ENCODE data around the gene RSAD1. TPM values are rescaled to one million over a fixed set of nuclear protein-coding genes. Genes with fewer than 3 reads are reported as not detected.

Gene RSAD1
- polyA plus RNA-seq, 1 of the 3 experiments (the other 2 are of a cell fraction): 44.7 TPM

DNA sequence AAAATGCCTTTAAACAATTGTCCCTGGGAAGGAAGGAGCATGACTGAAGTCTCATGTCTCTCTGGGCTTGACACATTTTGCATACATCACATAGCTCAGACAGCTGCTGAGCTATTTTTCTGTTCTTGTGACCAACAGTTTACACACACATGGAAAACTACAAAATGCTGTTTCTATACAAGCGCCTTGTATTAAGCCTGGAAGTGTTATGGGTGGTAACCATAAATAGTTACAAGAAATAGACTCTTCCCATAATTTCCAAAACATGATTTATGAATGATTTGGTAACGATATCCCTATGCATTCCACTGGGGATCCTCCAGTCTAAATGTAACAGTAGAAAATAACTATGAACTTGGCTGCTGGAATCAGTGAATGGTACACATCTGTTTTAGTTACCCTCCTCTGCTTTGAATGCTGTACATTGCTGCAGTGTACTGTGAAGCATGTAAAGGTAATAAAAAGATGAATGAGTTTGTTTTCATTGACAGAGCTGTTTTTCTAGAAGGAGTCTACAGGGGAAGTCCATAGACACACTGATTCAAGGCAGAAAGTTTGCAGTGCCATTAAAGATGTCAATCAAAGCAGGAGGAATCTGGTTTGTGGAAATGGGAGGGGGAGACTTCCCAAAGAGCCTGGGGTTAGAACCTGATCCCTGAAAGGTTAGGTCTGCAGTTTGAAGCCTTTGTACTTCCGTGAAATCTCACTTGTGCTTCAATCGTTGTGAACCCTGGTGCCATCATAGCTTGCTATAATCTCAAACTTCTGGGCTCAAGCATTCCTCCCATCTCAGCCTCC lies 47.6 kb upstream of the RSAD1 start:
- Histone ChIP-seq H3K4me2 (no peak overlapping the region), H3K79me2 (ENCODE audit: insufficient read depth) (peaks cover 19% of the 10 kb centered on the region), H3K27ac (ENCODE audit: low read depth in 2 of 2, low read length in 1 of 2) (no peak overlapping the region), H3F3A (replicated peaks; ENCODE audit: insufficient read depth) (peaks cover 9% of the 10 kb centered on the region), H3K9me3 (no peaks in the 10 kb centered on the region), H3K9me2 (no peaks in the 10 kb centered on the region), H3K36me3 (replicated peaks in 1 of 2; ENCODE audit: control insufficient read depth in 1 of 2, insufficient read depth in 2 of 2, low read length in 1 of 2) (no peaks in the 10 kb centered on the region), H2AFZ (ENCODE audit: low read depth) (no peak overlapping the region), H3K9ac (no peak overlapping the region), H3K27me3 (ENCODE audit: insufficient read depth) (no peaks in the 10 kb centered on the region), H3K4me3 (ENCODE audit: low read depth in 2 of 2, low read length in 1 of 2) (no peak overlapping the region), H4K20me1 (ENCODE audit: insufficient read depth) (no peaks in the 10 kb centered on the region), H3K4me1 (ENCODE audit: control insufficient read depth in 1 of 2, insufficient read depth in 2 of 2, low read depth in 1 of 2, low read length in 1 of 2) (peaks cover 0 to 13% of the 10 kb centered on the region in 2 experiments; a peak in 1 of 4 replicates)
- TF ChIP-seq CHD2 (IDR thresholded peaks at IDR 0.05; ENCODE audit: low read length, partially characterized antibody) (no peak), NRF1 (IDR thresholded peaks at IDR 0.05; ENCODE audit: low read depth, low read length) (no peak), RCOR1 (IDR thresholded peaks at IDR 0.05; ENCODE audit: low read length) (no peak), SMC3 (IDR thresholded peaks at IDR 0.05; ENCODE audit: low read depth, low read length) (no peak), TEAD4 (IDR thresholded peaks at IDR 0.05; ENCODE audit: borderline replicate concordance, insufficient read depth) (no peak), EZH2phosphoT487 (IDR thresholded peaks at IDR 0.05; ENCODE audit: borderline replicate concordance, low read depth) (no peak), GATA2 (CRISPR knock-in tag; IDR thresholded peaks at IDR 0.05) (no peak), NFIC (IDR thresholded peaks at IDR 0.05; ENCODE audit: borderline replicate concordance) (no peak), GABPA (IDR thresholded peaks at IDR 0.05; ENCODE audit: low read depth) (no peak), YY1 (IDR thresholded peaks at IDR 0.05; ENCODE audit: low read depth) (no peak), JUND (IDR thresholded peaks at IDR 0.05) (no peak), FOXJ3 (CRISPR knock-in tag; IDR thresholded peaks at IDR 0.05) (no peak), RXRA (IDR thresholded peaks at IDR 0.05; ENCODE audit: borderline replicate concordance, low read depth) (no peak), TAF1 (IDR thresholded peaks at IDR 0.05; ENCODE audit: borderline replicate concordance, low read depth, low read length) (no peak), POLR2AphosphoS5 (IDR thresholded peaks at IDR 0.05; ENCODE audit: low read depth, low read length) (no peak), ELF1 (IDR thresholded peaks at IDR 0.05) (no peak), FOSL2 (IDR thresholded peaks at IDR 0.05; ENCODE audit: borderline replicate concordance, low read depth) (no peak)
- TF ChIP-seq, protein P1, sequence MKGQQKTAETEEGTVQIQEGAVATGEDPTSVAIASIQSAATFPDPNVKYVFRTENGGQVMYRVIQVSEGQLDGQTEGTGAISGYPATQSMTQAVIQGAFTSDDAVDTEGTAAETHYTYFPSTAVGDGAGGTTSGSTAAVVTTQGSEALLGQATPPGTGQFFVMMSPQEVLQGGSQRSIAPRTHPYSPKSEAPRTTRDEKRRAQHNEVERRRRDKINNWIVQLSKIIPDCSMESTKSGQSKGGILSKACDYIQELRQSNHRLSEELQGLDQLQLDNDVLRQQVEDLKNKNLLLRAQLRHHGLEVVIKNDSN (IDR thresholded peaks at IDR 0.05; ENCODE audit: borderline replicate concordance, low read depth): no peak
- TF ChIP-seq, protein P2, sequence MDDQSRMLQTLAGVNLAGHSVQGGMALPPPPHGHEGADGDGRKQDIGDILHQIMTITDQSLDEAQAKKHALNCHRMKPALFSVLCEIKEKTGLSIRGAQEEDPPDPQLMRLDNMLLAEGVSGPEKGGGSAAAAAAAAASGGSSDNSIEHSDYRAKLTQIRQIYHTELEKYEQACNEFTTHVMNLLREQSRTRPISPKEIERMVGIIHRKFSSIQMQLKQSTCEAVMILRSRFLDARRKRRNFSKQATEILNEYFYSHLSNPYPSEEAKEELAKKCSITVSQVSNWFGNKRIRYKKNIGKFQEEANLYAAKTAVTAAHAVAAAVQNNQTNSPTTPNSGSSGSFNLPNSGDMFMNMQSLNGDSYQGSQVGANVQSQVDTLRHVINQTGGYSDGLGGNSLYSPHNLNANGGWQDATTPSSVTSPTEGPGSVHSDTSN (IDR thresholded peaks at IDR 0.05): no peak
- TF ChIP-seq, protein P3, sequence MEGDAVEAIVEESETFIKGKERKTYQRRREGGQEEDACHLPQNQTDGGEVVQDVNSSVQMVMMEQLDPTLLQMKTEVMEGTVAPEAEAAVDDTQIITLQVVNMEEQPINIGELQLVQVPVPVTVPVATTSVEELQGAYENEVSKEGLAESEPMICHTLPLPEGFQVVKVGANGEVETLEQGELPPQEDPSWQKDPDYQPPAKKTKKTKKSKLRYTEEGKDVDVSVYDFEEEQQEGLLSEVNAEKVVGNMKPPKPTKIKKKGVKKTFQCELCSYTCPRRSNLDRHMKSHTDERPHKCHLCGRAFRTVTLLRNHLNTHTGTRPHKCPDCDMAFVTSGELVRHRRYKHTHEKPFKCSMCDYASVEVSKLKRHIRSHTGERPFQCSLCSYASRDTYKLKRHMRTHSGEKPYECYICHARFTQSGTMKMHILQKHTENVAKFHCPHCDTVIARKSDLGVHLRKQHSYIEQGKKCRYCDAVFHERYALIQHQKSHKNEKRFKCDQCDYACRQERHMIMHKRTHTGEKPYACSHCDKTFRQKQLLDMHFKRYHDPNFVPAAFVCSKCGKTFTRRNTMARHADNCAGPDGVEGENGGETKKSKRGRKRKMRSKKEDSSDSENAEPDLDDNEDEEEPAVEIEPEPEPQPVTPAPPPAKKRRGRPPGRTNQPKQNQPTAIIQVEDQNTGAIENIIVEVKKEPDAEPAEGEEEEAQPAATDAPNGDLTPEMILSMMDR (IDR thresholded peaks at IDR 0.05): no peak
- CTCF ChIA-PET: interaction anchor here (0.9 to 6.6 kb wide), 11 partner anchors 8 to 69 kb away, joined by 3 to 33 read pairs (median 4); partner anchors contain the start of genes LRRC59 and RSAD1
- DNase-seq: no peak
- POLR2A ChIA-PET: interaction anchor here (0.8 kb wide), 1 partner anchor 34 kb away, joined by 3 read pairs; the partner anchor contains the start of gene LRRC59
- WGBS (ENCODE audit: low lambda C conversion rate): 89% methylated on average over 4 of the region's 4 CpGs

Data from SK-N-SH (cell line).